ENCODE data around the gene PREX1.
A peak's percentile ranks its signal among the peaks of the same experiment; 100 is the strongest.

Gene PREX1

GRCh38 chr20:48718786-48719578 lies 108.8 kb downstream of the PREX1 start:
- DNase-seq (ENCODE audit: low read depth), result peak; percentile 29

DNA sequence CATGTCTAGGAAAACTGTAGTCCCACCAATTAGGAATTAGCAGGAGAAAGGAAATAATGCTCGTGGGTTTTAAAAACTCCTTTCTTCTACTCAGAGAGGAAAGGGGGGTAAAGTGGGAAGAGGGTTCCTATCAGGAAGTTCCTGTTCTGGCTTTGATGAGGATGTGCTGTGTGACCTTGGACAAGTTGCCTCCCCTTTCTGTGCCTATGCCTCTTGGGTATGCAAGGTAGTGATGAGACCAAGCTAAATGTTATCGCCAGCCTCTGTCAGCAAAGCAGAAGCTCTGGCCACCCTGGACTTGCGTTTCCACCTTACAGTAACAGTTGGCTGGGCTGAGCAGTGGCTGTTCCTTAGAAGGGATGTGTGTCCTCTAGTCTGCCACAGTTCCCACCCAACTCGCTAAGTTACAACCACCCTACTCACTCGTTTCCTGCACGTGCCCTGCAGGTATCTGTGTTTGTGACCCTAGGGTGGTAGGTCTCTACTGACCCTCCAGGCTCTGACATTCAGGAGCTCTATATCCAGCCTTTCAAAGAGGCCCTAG lies 110.0 kb downstream of the PREX1 start:
- DNase-seq (ENCODE audit: low read depth), result no peak

DNA sequence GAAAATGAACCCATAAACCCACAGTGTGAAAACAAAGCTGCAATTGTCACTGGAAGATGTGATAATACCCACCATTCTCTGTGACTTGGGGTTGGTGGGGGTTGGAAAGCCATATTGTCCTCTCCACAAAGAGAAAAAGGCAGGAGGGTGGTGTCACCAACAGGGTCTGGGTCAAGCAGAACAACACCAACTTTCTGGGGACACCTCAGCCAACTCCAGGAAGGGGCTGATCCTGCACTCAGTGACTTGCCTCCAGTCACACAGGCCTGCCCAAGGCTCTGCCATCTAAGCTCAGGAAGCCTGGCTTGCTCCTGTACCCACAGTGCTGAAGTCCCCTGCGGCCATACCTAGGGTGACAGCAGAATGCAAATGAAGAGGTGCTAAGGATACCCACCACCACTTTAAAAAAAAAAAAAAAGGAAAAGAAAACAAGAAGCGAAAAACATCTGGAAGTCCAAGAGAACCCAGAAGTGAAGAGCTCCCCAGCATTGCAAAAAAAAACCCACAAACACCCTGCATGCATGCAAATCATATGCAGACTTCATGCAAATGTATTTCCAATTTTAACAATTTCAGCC lies 110.6 kb downstream of the PREX1 start:
- DNase-seq (ENCODE audit: low read depth), result no peak

GRCh38 chr20:48716541-48716940 lies 111.3 kb downstream of the PREX1 start:
- no peak for DNase-seq (ENCODE audit: low read depth)

GRCh38 chr20:48716086-48716485 lies 111.7 kb downstream of the PREX1 start:
- peak; percentile 42 for DNase-seq (ENCODE audit: low read depth)

- no peak for DNase-seq (ENCODE audit: low read depth)
Observed at GRCh38 chr20:48714764-48715163, 113.0 kb downstream of the PREX1 start.

DNA sequence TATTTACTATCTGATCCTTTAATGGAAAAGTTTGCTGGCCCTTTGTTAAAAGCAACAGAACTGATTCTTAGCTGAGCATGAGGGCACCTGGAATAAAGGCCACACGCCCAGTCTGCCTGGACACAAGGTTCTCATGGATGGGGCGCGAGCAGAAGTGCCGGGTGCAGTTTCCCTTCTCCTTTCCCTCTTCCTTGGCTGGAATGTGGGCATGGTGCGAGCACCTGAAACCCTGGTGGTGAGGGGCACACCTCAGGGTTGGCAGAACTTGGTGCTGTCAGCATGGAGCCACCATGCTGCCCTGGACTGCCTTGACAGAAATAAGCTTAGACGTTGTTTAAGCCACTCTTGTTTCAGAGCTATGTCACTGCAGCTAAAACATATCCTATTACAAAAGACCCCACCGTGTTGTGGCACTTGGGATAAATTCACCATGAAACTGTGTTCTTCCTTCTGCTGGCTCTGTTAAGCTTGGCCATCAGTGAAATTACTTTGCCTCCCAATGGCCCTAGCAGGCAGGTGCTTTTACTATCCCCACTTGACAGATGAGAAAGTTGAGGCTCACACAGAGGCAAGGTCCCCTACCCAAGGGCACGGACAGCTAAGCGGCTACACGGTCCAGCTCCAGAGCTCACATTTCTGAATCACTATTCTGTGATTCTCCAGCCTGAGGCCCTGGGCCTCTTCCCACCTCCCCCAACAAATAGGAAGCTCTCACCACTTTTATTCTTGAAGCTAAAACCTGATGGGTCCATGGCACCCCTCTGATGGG lies 115.9 kb downstream of the PREX1 start:
- DNase-seq (ENCODE audit: low read depth), result no peak

GRCh38 chr20:48711044-48711428 lies 116.8 kb downstream of the PREX1 start:
- no peak for DNase-seq (ENCODE audit: low read depth)

GRCh38 chr20:48710341-48711043 lies 117.3 kb downstream of the PREX1 start:
- no peak for DNase-seq (ENCODE audit: low read depth)

DNA sequence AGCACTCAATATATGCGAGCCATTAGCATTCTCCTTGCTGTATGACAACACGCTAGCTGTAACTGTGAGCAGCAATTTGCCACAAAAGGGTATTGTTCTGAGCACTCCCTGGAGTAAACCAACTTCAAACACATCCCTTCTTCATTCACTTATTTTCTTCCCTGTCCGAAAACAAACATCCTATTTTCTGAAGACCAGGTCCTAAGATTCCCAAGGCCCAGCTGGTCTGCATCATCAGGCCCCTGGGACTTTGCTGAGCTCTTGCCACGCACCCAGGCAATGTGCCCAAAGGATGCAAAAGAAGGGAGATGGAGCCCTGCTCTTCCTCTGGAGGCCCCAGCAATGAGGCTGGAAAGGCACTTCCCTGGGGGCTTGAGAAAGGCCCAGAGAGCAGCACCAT lies 118.1 kb downstream of the PREX1 start:
- no peak for DNase-seq (ENCODE audit: low read depth)

DNA sequence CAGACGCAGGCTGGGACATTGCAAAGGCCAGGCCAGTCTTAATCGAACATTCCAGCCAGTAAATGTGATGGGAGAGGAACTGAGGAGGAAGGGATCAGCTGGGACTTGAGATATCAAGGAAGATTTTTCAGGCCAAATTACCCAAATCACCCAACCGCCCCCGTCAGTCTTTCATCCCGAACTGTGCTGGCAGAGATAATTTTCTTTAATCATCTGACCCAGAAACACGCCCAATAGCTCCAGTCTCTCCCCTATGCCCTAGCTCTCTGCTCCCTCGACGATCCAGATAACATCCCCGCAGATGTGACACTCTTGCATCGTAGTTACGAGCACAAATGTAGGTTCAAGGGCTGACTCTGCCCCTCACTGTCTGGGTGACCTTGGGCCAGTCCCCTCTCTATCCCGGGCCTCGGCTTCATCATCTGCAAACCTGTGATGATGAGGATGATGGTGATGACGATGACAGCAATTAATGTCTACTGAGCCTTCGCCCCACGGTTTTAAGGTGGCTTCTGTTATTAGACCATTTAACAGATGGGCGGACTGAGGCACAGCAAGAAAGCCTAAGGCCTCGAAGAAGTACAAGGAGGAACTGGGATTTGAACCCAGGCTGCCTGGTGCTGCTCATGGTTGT lies 118.6 kb downstream of the PREX1 start:
- no peak for DNase-seq (ENCODE audit: low read depth)

GRCh38 chr20:48708630-48709029 lies 119.2 kb downstream of the PREX1 start:
- no peak for DNase-seq (ENCODE audit: low read depth)

DNA sequence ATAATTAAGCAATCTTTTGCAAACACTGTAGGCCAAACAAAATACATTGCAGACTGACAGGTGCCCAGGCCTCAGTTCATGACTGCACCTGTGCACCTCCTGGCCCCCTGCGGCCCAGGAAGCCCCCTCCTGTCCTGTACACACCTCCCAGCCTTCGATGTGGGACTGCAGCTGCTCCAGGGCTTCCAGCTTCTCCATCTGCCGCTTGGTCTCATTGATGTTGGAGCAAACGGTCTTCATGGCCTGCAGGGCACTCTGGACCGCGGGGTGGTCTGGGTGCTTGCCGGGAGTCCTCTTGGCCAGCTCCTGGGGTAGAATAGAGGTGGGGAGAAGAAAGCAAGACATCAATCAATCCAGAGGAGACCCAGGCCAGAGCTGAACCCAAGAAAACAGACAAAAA lies 119.7 kb downstream of the PREX1 start:
- no peak for DNase-seq (ENCODE audit: low read depth)

DNA sequence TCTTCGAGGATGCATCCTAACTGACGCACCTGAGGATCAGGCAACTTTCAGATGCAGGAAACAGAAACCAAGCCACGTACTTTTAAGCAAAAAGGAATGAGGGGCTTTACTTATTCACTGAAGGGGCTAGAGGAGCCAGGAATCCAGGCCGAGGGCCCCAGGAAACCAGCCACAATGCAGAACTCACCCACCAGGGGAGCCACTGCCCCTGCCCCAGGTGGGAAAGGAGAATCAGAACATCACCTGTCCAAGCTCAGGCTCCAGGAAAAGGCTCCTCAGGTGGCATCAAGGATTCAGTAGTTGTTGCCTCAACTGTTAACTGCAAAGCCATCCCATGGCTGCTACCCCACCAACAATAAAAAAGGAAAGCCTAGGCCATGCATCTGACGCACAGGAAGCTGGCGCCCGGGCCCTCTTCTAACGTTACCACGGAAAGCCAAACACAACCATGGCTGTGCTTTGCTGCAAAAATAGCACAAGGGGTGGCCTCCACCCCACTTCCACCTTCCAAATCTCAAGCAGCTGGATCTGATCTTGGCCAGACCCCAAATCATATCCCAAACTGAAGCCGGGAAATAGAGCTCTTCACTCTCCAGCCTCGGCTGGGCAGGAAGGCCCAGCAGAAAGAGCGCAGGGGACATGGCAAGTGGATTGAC lies 121.0 kb downstream of the PREX1 start:
- DNase-seq (ENCODE audit: low read depth), result no peak

GRCh38 chr20:48706116-48706656 lies 121.6 kb downstream of the PREX1 start:
- no peak for DNase-seq (ENCODE audit: low read depth)

GRCh38 chr20:48705240-48706115 lies 122.3 kb downstream of the PREX1 start:
- no peak for DNase-seq (ENCODE audit: low read depth)

GRCh38 chr20:48704761-48705160 lies 123.0 kb downstream of the PREX1 start:
- DNase-seq (ENCODE audit: low read depth), result no peak

DNA sequence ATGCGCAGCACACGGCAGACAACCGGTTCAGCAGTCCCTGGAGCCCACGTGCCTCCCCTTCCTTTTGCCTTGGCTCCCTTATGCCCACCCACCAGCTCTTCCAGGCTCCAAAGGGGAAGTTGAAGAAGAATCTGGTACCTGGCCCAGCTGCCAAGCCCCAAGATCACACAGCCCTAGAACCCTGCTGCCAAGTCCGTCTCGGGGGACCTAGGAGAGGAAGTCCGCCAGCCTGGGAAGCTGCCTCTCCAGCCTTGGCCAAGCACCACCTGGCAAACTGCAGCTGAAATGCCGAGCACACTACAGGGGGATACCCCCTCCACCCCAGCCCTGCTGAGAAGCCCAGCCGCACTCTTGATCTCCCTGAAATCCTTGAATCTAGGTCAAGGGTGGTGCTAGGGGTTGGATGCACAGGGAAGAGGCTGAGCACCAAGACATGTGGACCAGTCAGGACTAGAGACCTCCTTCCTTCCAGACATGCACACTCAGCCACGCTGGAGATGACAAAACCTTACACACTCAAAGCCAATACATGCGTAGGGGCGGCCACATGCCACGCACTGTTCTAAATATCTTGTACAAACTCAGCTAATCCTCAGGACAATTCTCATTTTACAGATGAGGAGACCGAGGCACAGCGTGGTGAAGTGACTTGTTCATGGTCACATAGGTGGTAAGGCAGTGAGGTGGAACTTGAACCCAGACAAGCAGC lies 124.1 kb downstream of the PREX1 start:
- DNase-seq (ENCODE audit: low read depth), result no peak

- DNase-seq (ENCODE audit: low read depth), result no peak
Observed at GRCh38 chr20:48703107-48703506, 124.7 kb downstream of the PREX1 start.
